ENCODE measurements around the gene POU4F3.

The POU4F3 gene

GRCh38 chr5:146340260-146341081 lies 1.8 kb downstream of the POU4F3 start:
- DNase-seq (ENCODE audit: low spot score), result peak; percentile 5

DNA sequence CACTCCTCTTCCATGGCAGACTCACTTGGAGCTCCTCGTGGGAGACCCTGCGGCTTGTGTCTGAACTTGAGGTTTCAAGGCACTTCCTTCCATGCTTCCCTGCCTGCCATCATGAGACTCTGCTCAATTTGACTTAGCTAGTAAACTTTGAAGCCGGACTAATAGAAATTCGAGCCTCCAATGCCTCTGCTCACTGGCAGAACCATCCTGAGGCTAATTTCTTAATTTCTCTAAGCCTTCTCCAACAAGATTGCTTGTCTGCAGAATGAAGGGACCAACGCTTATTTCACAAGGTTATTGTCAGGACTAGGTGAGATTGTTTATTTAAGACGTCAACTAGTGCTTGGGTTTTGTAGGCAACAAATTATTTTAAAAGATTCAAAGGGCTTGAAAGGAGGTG lies 3.2 kb downstream of the POU4F3 start:
- no peak for DNase-seq (ENCODE audit: low spot score)

GRCh38 chr5:146342519-146342881 lies 3.9 kb downstream of the POU4F3 start:
- no peak for DNase-seq (ENCODE audit: low spot score)

DNA sequence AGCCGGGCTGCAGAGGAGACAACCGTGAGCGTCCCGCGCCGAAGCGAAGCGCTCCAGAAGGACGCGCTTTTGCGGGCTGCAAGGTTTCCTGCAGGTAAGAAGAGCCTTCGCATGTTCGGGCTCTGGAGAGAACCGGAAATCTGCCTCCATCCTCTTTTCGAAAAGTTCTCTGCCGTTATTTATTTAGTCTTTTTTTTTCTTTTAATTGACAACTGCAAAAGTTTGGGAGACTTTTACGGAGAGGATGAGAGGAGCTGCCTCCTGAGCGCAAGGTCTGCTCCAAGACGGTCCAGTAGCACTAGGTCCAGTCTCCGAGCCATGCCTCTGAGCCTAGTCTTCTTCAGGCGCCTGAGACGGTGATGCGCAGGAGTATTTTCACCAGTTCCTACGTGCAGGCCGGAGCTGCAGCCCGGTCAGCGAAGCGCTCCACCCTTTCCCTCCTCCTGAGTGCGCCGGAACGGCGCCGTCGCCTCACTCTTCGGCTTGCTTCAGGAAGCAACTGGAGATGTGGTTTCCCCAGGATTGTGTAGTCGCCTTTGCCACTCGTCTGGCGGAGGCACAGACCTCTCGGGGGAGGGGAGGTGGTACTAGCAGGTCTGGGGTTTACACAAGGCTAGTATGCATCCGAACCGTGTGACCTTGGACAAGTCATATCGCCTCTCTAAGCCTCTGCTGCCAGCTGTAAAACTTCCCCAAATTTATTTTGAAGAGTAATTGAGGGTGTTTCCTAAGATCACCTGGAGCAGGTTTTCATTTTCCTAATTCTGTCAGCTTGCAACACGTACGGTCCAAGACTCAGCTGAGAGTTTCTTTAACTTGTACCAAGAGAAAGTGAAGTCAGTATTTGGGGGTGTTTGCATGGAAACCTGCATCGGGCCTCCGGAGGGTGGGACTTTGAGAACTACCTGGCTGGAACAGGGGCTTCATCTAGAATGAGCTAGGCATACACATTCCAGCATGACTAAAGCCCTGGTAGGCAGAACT lies 4.5 kb downstream of the POU4F3 start:
- DNase-seq (ENCODE audit: low spot score), result no peak

DNA sequence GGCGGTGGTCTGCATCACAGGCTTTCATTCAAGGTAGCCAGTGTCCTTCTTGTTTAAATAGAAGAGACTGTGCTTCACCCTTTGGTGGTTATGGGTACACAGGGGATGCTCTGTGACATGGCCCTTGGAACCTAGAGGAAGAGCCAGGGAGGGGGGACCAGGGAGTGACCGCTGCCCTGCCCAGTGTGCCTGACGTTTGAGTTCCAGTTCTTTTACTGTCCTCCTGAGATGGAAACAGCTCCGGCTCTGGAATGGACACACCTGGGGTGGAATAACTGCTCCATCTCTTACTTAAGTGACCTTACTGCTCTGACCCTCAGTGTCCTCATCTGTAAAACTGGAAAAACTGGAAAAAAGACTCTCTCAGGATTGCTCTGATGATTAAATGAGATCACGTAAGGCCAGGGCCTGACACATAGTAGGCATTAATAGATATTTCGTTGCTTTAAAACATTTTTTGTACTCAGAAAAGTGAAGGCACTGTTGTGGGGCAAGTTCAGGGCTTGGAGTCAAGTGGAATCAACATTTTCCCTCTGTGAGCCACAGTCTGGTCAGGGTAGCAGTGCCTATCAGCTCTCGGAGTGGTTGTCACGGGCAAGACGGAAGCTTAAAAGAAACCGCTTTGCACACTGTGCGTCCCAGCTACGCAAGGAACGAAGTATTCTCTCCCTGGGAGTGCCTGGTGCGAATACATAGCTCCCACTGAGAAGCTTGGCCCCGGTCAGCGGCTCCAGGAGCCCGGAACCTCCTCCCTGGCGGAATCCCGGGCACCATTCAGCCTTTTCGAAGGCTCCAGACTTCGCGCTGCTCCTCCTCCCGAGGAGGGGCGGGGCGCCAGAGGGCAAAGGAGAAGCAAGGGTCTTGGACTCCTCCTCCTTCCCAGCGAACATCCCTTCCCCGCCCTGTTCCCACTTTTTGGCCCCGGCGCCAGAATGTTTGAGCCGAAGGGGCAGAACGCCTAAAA lies 5.8 kb downstream of the POU4F3 start:
- no peak for DNase-seq (ENCODE audit: low spot score)

DNA sequence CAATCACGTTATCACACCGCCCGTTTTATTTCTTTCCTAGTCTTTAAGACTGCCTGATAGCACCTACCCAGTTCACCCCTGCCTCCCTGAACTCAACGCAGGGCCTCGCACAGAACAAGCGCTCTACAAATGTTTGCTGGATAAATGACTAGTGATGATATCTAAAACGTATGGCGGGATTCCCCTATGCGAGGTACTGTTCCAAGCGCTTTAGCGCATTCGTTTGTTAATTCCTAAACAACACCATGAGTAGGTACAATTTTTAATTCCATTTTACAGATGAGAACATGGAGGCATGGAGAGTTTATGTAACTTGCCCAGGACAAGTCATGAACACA lies 6.6 kb downstream of the POU4F3 start:
- no peak for DNase-seq (ENCODE audit: low spot score)

- DNase-seq (ENCODE audit: low spot score), result no peak
Measured at GRCh38 chr5:146345578-146346366, 7.1 kb downstream of the POU4F3 start.

- DNase-seq (ENCODE audit: low spot score), result no peak
Measured at GRCh38 chr5:146357126-146357525, 18.5 kb downstream of the POU4F3 start.

DNA sequence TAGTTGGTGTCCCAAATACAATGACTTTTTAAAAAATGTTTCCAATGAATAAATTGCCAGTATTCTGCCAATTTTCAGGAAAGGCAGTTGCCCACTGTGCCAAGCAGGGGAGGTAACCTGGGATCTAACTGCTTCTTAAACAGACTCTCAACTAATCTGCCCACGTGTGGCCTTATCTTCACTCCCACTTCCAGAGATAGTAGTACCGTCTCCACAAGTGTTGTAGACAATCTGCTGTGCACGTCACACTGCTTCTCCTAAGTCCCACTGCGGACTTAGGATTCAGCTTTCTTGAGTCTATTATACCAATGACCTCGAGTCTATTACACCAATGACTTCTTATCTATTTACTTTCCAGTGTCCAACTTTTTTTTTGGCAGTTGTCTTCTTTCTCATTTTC lies 21.2 kb downstream of the POU4F3 start:
- no peak for DNase-seq (ENCODE audit: low spot score)

DNA sequence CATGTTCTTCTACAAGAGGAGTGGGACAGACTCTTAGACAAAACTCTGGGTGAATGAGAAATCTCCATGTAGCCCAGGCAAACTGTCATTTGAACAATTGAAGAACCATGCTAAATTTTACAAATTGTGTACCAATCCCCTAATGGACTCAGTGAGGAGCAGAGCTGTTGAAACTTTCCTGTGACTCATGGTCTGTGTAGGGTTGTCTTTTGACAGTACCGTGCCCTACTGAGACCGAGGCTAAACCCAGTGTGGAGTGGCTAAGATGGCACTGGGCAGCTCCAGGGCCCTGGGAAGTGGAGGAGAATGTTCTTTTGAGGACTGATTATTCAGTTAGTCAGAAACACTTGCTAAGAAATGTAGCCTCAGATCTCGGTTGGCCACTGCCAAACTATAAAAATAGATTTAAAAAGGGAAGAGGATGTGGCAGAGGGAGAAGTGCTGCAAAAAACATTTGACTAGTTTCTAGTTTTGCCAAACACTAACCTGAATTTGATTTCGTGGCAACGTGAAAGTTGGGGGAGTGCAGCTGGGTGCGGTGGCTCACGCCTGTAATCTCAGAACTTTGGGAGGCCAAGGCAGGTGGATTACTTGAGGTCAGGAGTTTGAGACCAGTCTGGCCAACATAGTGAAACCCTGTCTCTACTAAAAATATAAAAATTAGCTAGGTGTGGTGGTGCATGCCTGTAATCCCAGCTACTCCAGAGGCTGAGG lies 24.7 kb downstream of the POU4F3 start:
- no peak for DNase-seq (ENCODE audit: low spot score)

- DNase-seq (ENCODE audit: low spot score), result no peak
Measured at GRCh38 chr5:146365618-146366017, 27.0 kb downstream of the POU4F3 start.

- DNase-seq (ENCODE audit: low spot score), result no peak
Measured at GRCh38 chr5:146366904-146367303, 28.3 kb downstream of the POU4F3 start.

DNA sequence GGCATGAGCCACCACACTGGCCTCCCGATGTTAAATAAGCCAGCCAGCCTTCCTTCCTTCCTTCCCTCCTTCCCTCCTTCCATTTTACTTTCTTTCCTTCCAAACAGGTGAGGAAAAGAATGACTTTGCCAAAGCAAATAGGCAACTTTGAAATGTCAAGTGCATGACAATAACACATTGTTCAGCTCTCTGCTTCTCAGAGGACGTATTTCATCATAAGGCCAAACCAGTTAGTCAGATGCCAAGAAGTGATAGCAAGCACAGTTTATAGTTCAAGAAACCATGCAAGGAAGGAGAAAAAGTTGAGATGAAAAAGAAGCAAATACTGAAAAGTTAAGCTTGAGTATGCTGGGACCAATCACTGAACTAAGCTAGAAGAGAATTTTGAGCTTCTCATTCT lies 29.5 kb downstream of the POU4F3 start:
- DNase-seq (ENCODE audit: low spot score), result no peak

DNA sequence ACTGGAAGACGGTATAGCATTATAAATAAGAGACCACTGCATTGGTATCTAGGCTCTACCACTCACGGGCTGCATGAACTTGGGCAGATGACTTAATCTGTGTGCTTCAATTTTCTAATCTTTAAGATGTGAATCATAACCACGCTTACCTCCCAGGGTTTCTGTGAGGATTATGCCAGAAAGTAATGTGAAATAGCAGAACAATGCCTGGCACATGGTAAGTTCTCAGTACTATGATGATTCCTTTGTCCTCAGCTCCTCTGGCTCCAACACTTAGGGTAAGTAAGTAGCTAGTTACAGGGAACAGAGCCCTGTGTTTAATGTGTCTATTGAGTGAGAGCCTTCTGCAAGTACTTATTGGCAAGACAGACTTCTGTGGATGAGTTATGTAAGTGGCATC lies 31.1 kb downstream of the POU4F3 start:
- DNase-seq (ENCODE audit: low spot score), result no peak

GRCh38 chr5:146376821-146377220 lies 38.2 kb downstream of the POU4F3 start:
- DNase-seq (ENCODE audit: low spot score), result no peak

DNA sequence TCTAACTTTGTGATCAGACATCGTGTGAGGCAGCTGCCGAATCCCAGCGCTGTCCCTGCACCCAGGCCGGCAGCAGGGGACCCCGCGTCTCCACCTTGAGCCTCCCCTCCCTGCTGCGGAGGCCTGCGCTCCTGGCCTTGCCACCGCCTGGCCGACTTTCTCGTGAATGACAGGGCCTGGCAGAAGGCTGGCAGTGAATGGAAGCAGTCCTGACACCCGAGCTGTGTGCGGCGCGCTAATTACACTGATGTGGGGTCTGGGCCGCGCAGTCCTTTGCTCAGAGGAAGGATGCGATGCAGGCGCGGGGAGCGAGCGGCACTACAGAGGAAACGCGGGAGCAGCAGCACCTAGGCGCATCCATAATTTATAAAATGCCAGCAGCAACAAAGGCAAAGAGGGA lies 40.3 kb downstream of the POU4F3 start:
- DNase-seq (ENCODE audit: low spot score), result no peak

GRCh38 chr5:146380714-146381113 lies 42.1 kb downstream of the POU4F3 start:
- DNase-seq (ENCODE audit: low spot score), result no peak

GRCh38 chr5:146388386-146388785 lies 49.7 kb downstream of the POU4F3 start:
- no peak for DNase-seq (ENCODE audit: low spot score)

- DNase-seq (ENCODE audit: low spot score), result peak; percentile 5
Measured at GRCh38 chr5:146390469-146390868, 51.8 kb downstream of the POU4F3 start.

Data from cerebellar cortex (tissue), 1 donor.